Stimulated activated naive CD8-positive, alpha-beta T cell treated with anti-CD3 and anti-CD28 coated beads, Interleukin-15, amount 100 ng/mL, for 72 hours (primary cell): ENCODE data around the gene TADA2B.
"Not testable (repeated sequence)": the region's sequence is repeated elsewhere in the genome, so short reads cannot be mapped to it uniquely, and the experiment has no call there.

Experiments used
- ATAC-seq: fragments of 150-1000 bp; cut with Tn5 transposase; 2 replicates; pipeline ENCODE4 v1.10.0; 2021; ENCODE audit warnings: mild to moderate bottlenecking, moderate library complexity
- DNase-seq, 2 donors: peaks; one replicate each; pipeline ENCODE4 v3.0.0; 2021 to 2022
- H3K27ac Mint-ChIP-seq, 2 donors: one replicate each; pipeline ENCODE4 v1.8.0; 2022; ENCODE audit warnings: mild to moderate bottlenecking in 2 of 2, mixed read lengths in 2 of 2, moderate library complexity in 2 of 2
- H3K27me3 Mint-ChIP-seq: one replicate; pipeline ENCODE4 v1.8.0; 2022; ENCODE audit warnings: mixed read lengths
- H3K4me1 Mint-ChIP-seq: one replicate; pipeline ENCODE4 v1.8.0; 2022; ENCODE audit warnings: mild to moderate bottlenecking, mixed read lengths
- H3K4me3 Mint-ChIP-seq, 2 donors: one replicate each; pipeline ENCODE4 v1.8.0; 2022; ENCODE audit warnings: mild to moderate bottlenecking in 2 of 2, mixed read lengths in 2 of 2, moderate library complexity in 1 of 2
- H3K9me3 Mint-ChIP-seq, 2 donors: one replicate each; pipeline ENCODE4 v1.8.0; 2022; ENCODE audit warnings: mixed read lengths in 2 of 2

Gene TADA2B

GRCh38 chr4:7095611-7096155, 52.5 kb downstream of the TADA2B start:
- H3K4me1 Mint-ChIP-seq, result no peaks in the 10 kb centered on the region
- no peak for DNase-seq
- H3K27me3 Mint-ChIP-seq, result peaks cover 18% of the 10 kb centered on the region
- no peak for ATAC-seq
- H3K27ac Mint-ChIP-seq, result no peak overlapping the region
- no peak overlapping the region for H3K4me3 Mint-ChIP-seq
- H3K9me3 Mint-ChIP-seq, result no peaks in the 10 kb centered on the region

GRCh38 chr4:7096236-7096635, 53.1 kb downstream of the TADA2B start:
- H3K27me3 Mint-ChIP-seq, result peaks cover 18% of the 10 kb centered on the region
- no peak overlapping the region for H3K27ac Mint-ChIP-seq
- DNase-seq (no peak), ATAC-seq (no peak)
- H3K4me1 Mint-ChIP-seq, result no peaks in the 10 kb centered on the region
- no peak overlapping the region for H3K4me3 Mint-ChIP-seq
- no peaks in the 10 kb centered on the region for H3K9me3 Mint-ChIP-seq

GRCh38 chr4:7101692-7102515, 58.7 kb downstream of the TADA2B start:
- Mint-ChIP-seq H3K27ac (peak overlapping the region in 1 of 2 donors; percentile 35), H3K27me3 (peaks cover 10% of the 10 kb centered on the region), H3K4me3 (peak overlapping the region; percentile 98), H3K9me3 (no peaks in the 10 kb centered on the region), H3K4me1 (peaks cover 25% of the 10 kb centered on the region)
- DNase-seq (peak; percentile 53 to 63), ATAC-seq (peak; percentile 74)

- peak; percentile 14 for ATAC-seq
- H3K27me3 Mint-ChIP-seq, DNase-seq, H3K9me3 Mint-ChIP-seq: not testable (repeated sequence)
- peak overlapping the region; percentile 98 for H3K4me3 Mint-ChIP-seq
- peak overlapping the region in 1 of 2 donors; percentile 35 for H3K27ac Mint-ChIP-seq
- H3K4me1 Mint-ChIP-seq, result peaks cover 25% of the 10 kb centered on the region
These were observed 59.3 kb downstream of the TADA2B start for GRCh38 chr4:7102516-7102909.

- Mint-ChIP-seq H3K4me1 (peaks cover 25% of the 10 kb centered on the region), H3K9me3 (no peaks in the 10 kb centered on the region), H3K27ac (peak overlapping the region; percentile 19 to 84), H3K27me3 (peaks cover 10% of the 10 kb centered on the region), H3K4me3 (peak overlapping the region; percentile 98)
- peak; percentile 91 for ATAC-seq
- peak; percentile 81 to 83 for DNase-seq
These were observed 59.9 kb downstream of the TADA2B start for GRCh38 chr4:7103031-7103606.

GRCh38 chr4:7103607-7104365, 60.6 kb downstream of the TADA2B start:
- Mint-ChIP-seq H3K4me1 (peaks cover 25% of the 10 kb centered on the region), H3K9me3 (no peaks in the 10 kb centered on the region), H3K27me3 (peaks cover 10% of the 10 kb centered on the region), H3K27ac (no peak overlapping the region), H3K4me3 (peak overlapping the region; percentile 98)
- no peak for DNase-seq
- no peak for ATAC-seq

- H3K4me1 Mint-ChIP-seq, result peaks cover 25% of the 10 kb centered on the region
- H3K27ac Mint-ChIP-seq, result no peak overlapping the region
- H3K9me3 Mint-ChIP-seq, result no peaks in the 10 kb centered on the region
- no peak for ATAC-seq
- H3K27me3 Mint-ChIP-seq, result peaks cover 10% of the 10 kb centered on the region
- peak overlapping the region in 1 of 2 donors; percentile 58 for H3K4me3 Mint-ChIP-seq
- DNase-seq, result no peak
These were observed 61.3 kb downstream of the TADA2B start for GRCh38 chr4:7104366-7105031.

- H3K27me3 Mint-ChIP-seq, result peaks cover 10% of the 10 kb centered on the region
- H3K27ac Mint-ChIP-seq, result no peak overlapping the region
- peaks cover 25% of the 10 kb centered on the region for H3K4me1 Mint-ChIP-seq
- DNase-seq, result no peak
- no peaks in the 10 kb centered on the region for H3K9me3 Mint-ChIP-seq
- no peak overlapping the region for H3K4me3 Mint-ChIP-seq
- no peak for ATAC-seq
These were observed 62.1 kb downstream of the TADA2B start for GRCh38 chr4:7105276-7105675.

GRCh38 chr4:7107166-7107905, 64.2 kb downstream of the TADA2B start:
- DNase-seq (no peak), ATAC-seq (no peak)
- Mint-ChIP-seq H3K27me3 (peaks cover 10% of the 10 kb centered on the region), H3K4me3 (no peak overlapping the region), H3K4me1 (peaks cover 15% of the 10 kb centered on the region), H3K9me3 (peaks cover 0 to 5% of the 10 kb centered on the region in 2 donors), H3K27ac (no peak overlapping the region)
